NCI-H510A (cell line): ENCODE results near the gene COL5A3.
"Not testable (repeated sequence)": the region's sequence is repeated elsewhere in the genome, so short reads cannot be mapped to it uniquely, and the experiment has no call there.

Source experiments
- DNase-seq: peaks from one replicate; lab custom pipeline; 2025; lab: John Stamatoyannopoulos, UW

Gene COL5A3

GRCh38 chr19:9970481-9970880 is 39.8 kb downstream of the COL5A3 start:
- no peak for DNase-seq

- DNase-seq: no peak
These were observed 40.7 kb downstream of the COL5A3 start for GRCh38 chr19:9969688-9969975.

GRCh38 chr19:9968820-9969687 is 41.2 kb downstream of the COL5A3 start:
- DNase-seq: no peak

- DNase-seq: no peak
These were observed 43.0 kb downstream of the COL5A3 start for GRCh38 chr19:9967326-9967725.

GRCh38 chr19:9966448-9966847 is 43.9 kb downstream of the COL5A3 start:
- DNase-seq: no peak

- DNase-seq: no peak
These were observed 44.3 kb downstream of the COL5A3 start for GRCh38 chr19:9966024-9966423.

- no peak for DNase-seq
These were observed 47.5 kb downstream of the COL5A3 start for GRCh38 chr19:9962623-9963290.

- no peak for DNase-seq
These were observed 49.2 kb downstream of the COL5A3 start for GRCh38 chr19:9961103-9961502.

GRCh38 chr19:9958379-9958821 is 51.9 kb downstream of the COL5A3 start:
- no peak for DNase-seq

- DNase-seq: no peak
These were observed 53.3 kb downstream of the COL5A3 start for GRCh38 chr19:9956956-9957355.

- DNase-seq: no peak
These were observed 56.3 kb downstream of the COL5A3 start for GRCh38 chr19:9953802-9954542.

- no peak for DNase-seq
These were observed 58.0 kb downstream of the COL5A3 start for GRCh38 chr19:9952276-9952675.

- no peak for DNase-seq
These were observed 62.9 kb downstream of the COL5A3 start for GRCh38 chr19:9947441-9947840.

GRCh38 chr19:9946528-9947125 is 63.7 kb downstream of the COL5A3 start:
- DNase-seq: not testable (repeated sequence)

GRCh38 chr19:9945319-9945966 is 64.9 kb downstream of the COL5A3 start:
- no peak for DNase-seq

GRCh38 chr19:9943744-9944143 is 66.6 kb downstream of the COL5A3 start:
- DNase-seq: no peak

GRCh38 chr19:9941671-9942070 is 68.6 kb downstream of the COL5A3 start:
- no peak for DNase-seq

GRCh38 chr19:9941231-9941630 is 69.1 kb downstream of the COL5A3 start:
- DNase-seq: no peak

GRCh38 chr19:9940778-9941177 is 69.5 kb downstream of the COL5A3 start:
- DNase-seq: no peak

- DNase-seq: no peak
These were observed 70.9 kb downstream of the COL5A3 start for GRCh38 chr19:9939301-9939913.

GRCh38 chr19:9937001-9937411 is 73.3 kb downstream of the COL5A3 start:
- no peak for DNase-seq
